ENCODE results near the gene EDEM3. TPM values are rescaled to one million over a fixed set of nuclear protein-coding genes. Genes with fewer than 3 reads are reported as not detected.

Gene EDEM3
- total and polyA plus RNA-seq, 9 of the 15 experiments (the other 6 are each of a cell fraction or from before 2014, with no cell fraction given) = 15.8 to 46.6 (median 28.0) TPM

DNA sequence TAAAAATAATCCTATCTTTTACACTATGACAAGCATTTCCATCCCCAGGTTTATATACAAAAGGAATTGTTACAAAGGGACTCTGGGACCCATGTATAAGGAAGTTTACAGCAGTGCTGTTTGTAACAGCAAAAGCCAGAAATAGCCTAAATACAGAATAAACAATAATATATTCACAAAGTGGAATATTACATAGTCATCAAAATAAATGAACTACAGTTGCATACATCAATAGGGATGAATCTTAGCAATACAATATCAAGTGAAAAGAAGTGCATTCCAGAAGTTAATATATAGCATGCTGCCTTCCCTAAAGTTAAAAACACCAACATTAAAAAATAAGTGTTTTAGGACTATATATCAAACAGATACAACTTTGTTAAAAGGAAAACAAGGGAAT lies 77.3 kb downstream of the EDEM3 start:
- H3K9ac ChIP-seq (ENCODE audit: insufficient read depth in 1 of 2, low read depth in 2 of 2, low read length in 2 of 2) = no peak overlapping the region
- H4K20me1 ChIP-seq (replicated peaks; ENCODE audit: control insufficient read depth, insufficient read depth, low read length) = no peaks in the 10 kb centered on the region
- no peaks in the 10 kb centered on the region for H3K79me2 ChIP-seq (ENCODE audit: control insufficient read depth, insufficient read depth, low read length)
- intact Hi-C loops (cut with micrococcal nuclease) (no loop called here), in situ Hi-C loops (cut with MboI) (no loop called here)
- no peaks in the 10 kb centered on the region for H3K36me3 ChIP-seq (ENCODE audit: control insufficient read depth, insufficient read depth, low read length)
- no peak for FAIRE-seq
- H3K27me3 ChIP-seq (ENCODE audit: control insufficient read depth in 2 of 2, insufficient read depth in 2 of 2, low read length in 2 of 2) = peaks cover 9 to 14% of the 10 kb centered on the region in 2 experiments; a peak in 4 of 5 replicates
- no peak overlapping the region for H3K4me2 ChIP-seq (ENCODE audit: insufficient read depth, low read length)
- H2AFZ ChIP-seq (ENCODE audit: low read depth, low read length) = no peak overlapping the region
- no peak for DNase-seq (ENCODE audit: extremely low read depth in 1 of 4, low spot score in 3 of 4)
- POLR2A ChIA-PET = no interaction called here
- CTCF ChIA-PET (ENCODE audit: low intra/inter-chr PET ratio) = no interaction called here
- no peak overlapping the region for H3K27ac ChIP-seq (ENCODE audit: extremely low read depth, low read depth, low read length)
- no peaks in the 10 kb centered on the region; the same call in 1 of the 2 replicates for H3K9me3 ChIP-seq (replicated peaks; ENCODE audit: control insufficient read depth, insufficient read depth, low read depth, low read length)
- no peaks in the 10 kb centered on the region for H3K9me1 ChIP-seq (ENCODE audit: control insufficient read depth, insufficient read depth, low read length)
- no peaks in the 10 kb centered on the region for H3K4me1 ChIP-seq (replicated peaks in 1 of 2; ENCODE audit: control insufficient read depth in 2 of 2, insufficient read depth in 2 of 2, low read length in 2 of 2)
- H3K4me3 ChIP-seq = no peak overlapping the region
- BruUV-seq (replicated peaks) = no TSS peak
- no peak for TF ChIP-seq FIP1L1 (IDR thresholded peaks at IDR 0.05; ENCODE audit: low read depth, low read length, poor library complexity, severe bottlenecking)
- no peak for TF ChIP-seq PPARD (CRISPR knock-in tag; IDR thresholded peaks at IDR 0.05)
- no peak for TF ChIP-seq MAZ (CRISPR knock-in tag; conservative IDR thresholded peaks at IDR 0.05 in 1 of 2, IDR thresholded peaks at IDR 0.05 in 1 of 2)
- no peak for TF ChIP-seq GATA2 (CRISPR knock-in tag; IDR thresholded peaks at IDR 0.05)
- no peak for TF ChIP-seq JUNB (CRISPR knock-in tag; conservative IDR thresholded peaks at IDR 0.05)
- no peak for TF ChIP-seq PRPF4 (IDR thresholded peaks at IDR 0.05; ENCODE audit: insufficient read depth, low read depth, low read length, poor library complexity, severe bottlenecking)
- peak; percentile 83 for TF ChIP-seq ZNF316 (IDR thresholded peaks at IDR 0.05)
- peak; percentile 32; the same call in 1 of the 2 replicates for TF ChIP-seq MAFF (IDR thresholded peaks at IDR 0.05; ENCODE audit: low read length)
- TF ChIP-seq C11orf30 (IDR thresholded peaks at IDR 0.05; ENCODE audit: low read depth) = peak; percentile 71; the same call in 1 of the 2 replicates
- 0 out of 2 replicates have a peak, but pooled peaks have one; percentile 22 for TF ChIP-seq MAFG (tag; conservative IDR thresholded peaks at IDR 0.05)
- no peak for TF ChIP-seq DIDO1 (tag; IDR thresholded peaks at IDR 0.05; ENCODE audit: low read depth)
- ATAC-seq = no peak

Data from K562 (cell line).